ENCODE results near the gene TPT1.
"Not testable (repeated sequence)": the region's sequence is repeated elsewhere in the genome, so short reads cannot be mapped to it uniquely, and the experiment has no call there.

TPT1 gene

GRCh38 chr13:45303866-45304265 lies 37.1 kb downstream of the TPT1 start:
- no peaks in the 10 kb centered on the region for H3K4me1 Mint-ChIP-seq
- H3K27ac Mint-ChIP-seq = no peak overlapping the region
- H3K9me3 Mint-ChIP-seq = no peaks in the 10 kb centered on the region
- TF ChIP-seq CTCF (IDR thresholded peaks at IDR 0.05; ENCODE audit: unreplicated experiment in 3 of 3) = no peak
- H3K36me3 Mint-ChIP-seq (ENCODE audit: low read depth) = no peaks in the 10 kb centered on the region
- H3K4me3 Mint-ChIP-seq = no peak overlapping the region
- H3K27me3 Mint-ChIP-seq (ENCODE audit: low read depth) = no peaks in the 10 kb centered on the region

- Mint-ChIP-seq H3K36me3 (ENCODE audit: low read depth) (no peaks in the 10 kb centered on the region), H3K27me3 (ENCODE audit: low read depth) (no peaks in the 10 kb centered on the region), H3K27ac (no peak overlapping the region), H3K9me3 (no peaks in the 10 kb centered on the region), H3K4me3 (no peak overlapping the region), H3K4me1 (peaks cover 3% of the 10 kb centered on the region)
- TF ChIP-seq CTCF (IDR thresholded peaks at IDR 0.05; ENCODE audit: unreplicated experiment in 3 of 3) = no peak
These were observed 38.0 kb downstream of the TPT1 start for GRCh38 chr13:45303026-45303425.

GRCh38 chr13:45302507-45302906 lies 38.5 kb downstream of the TPT1 start:
- H3K9me3 Mint-ChIP-seq = no peaks in the 10 kb centered on the region
- no peak for TF ChIP-seq CTCF (IDR thresholded peaks at IDR 0.05; ENCODE audit: unreplicated experiment in 3 of 3)
- H3K4me3 Mint-ChIP-seq = no peak overlapping the region
- H3K36me3 Mint-ChIP-seq (ENCODE audit: low read depth) = no peaks in the 10 kb centered on the region
- H3K4me1 Mint-ChIP-seq = peaks cover 9% of the 10 kb centered on the region
- no peaks in the 10 kb centered on the region for H3K27me3 Mint-ChIP-seq (ENCODE audit: low read depth)
- H3K27ac Mint-ChIP-seq = no peak overlapping the region

- Mint-ChIP-seq H3K4me1 (peaks cover 17% of the 10 kb centered on the region), H3K4me3 (no peak overlapping the region), H3K27me3 (ENCODE audit: low read depth) (no peaks in the 10 kb centered on the region), H3K36me3 (ENCODE audit: low read depth) (no peaks in the 10 kb centered on the region), H3K9me3 (no peaks in the 10 kb centered on the region), H3K27ac (no peak overlapping the region)
- TF ChIP-seq CTCF (IDR thresholded peaks at IDR 0.05; ENCODE audit: unreplicated experiment in 3 of 3) = no peak
These were observed 39.7 kb downstream of the TPT1 start for GRCh38 chr13:45301263-45301662.

GRCh38 chr13:45300190-45300985 lies 40.6 kb downstream of the TPT1 start:
- H3K4me1 Mint-ChIP-seq = peaks cover 17% of the 10 kb centered on the region
- no peaks in the 10 kb centered on the region for H3K9me3 Mint-ChIP-seq
- no peak overlapping the region for H3K27ac Mint-ChIP-seq
- no peaks in the 10 kb centered on the region for H3K27me3 Mint-ChIP-seq (ENCODE audit: low read depth)
- no peaks in the 10 kb centered on the region for H3K36me3 Mint-ChIP-seq (ENCODE audit: low read depth)
- H3K4me3 Mint-ChIP-seq = no peak overlapping the region
- no peak for TF ChIP-seq CTCF (IDR thresholded peaks at IDR 0.05; ENCODE audit: unreplicated experiment in 3 of 3)

GRCh38 chr13:45299194-45299593 lies 41.8 kb downstream of the TPT1 start:
- TF ChIP-seq CTCF (IDR thresholded peaks at IDR 0.05; ENCODE audit: unreplicated experiment in 3 of 3) = no peak
- Mint-ChIP-seq H3K36me3 (ENCODE audit: low read depth) (no peaks in the 10 kb centered on the region), H3K4me3 (no peak overlapping the region), H3K27me3 (ENCODE audit: low read depth) (no peaks in the 10 kb centered on the region), H3K27ac (no peak overlapping the region), H3K9me3 (no peaks in the 10 kb centered on the region), H3K4me1 (peaks cover 17% of the 10 kb centered on the region)

GRCh38 chr13:45298550-45298949 lies 42.4 kb downstream of the TPT1 start:
- not testable (repeated sequence) for H3K36me3 Mint-ChIP-seq (ENCODE audit: low read depth); H3K9me3 Mint-ChIP-seq; H3K27ac Mint-ChIP-seq; H3K27me3 Mint-ChIP-seq (ENCODE audit: low read depth); H3K4me3 Mint-ChIP-seq
- peaks cover 17% of the 10 kb centered on the region for H3K4me1 Mint-ChIP-seq
